NCI-H345 (cell line): ENCODE results near the gene CCDC73.

Experiments
- DNase-seq: peaks from one replicate; lab custom pipeline; 2025; lab: John Stamatoyannopoulos, UW

Gene CCDC73

GRCh38 chr11:32586576-32587190 lies 207.8 kb downstream of the CCDC73 start:
- no peak for DNase-seq

- no peak for DNase-seq
These were observed 209.5 kb downstream of the CCDC73 start for GRCh38 chr11:32584921-32585320.

- peak; percentile 95 for DNase-seq
These were observed 210.8 kb downstream of the CCDC73 start, which contains the start of gene EIF3M for GRCh38 chr11:32583459-32584271. Gene EIF3M, plus strand, starts transcription at chr11:32583831. Its CDS starts 57 bp downstream, at chr11:32583888.

- DNase-seq: no peak
These were observed 212.9 kb downstream of the CCDC73 start for GRCh38 chr11:32581556-32581955.

GRCh38 chr11:32580967-32581366 lies 213.5 kb downstream of the CCDC73 start:
- no peak for DNase-seq

GRCh38 chr11:32576456-32576855 lies 218.0 kb downstream of the CCDC73 start:
- DNase-seq: no peak

GRCh38 chr11:32575070-32575469 lies 219.4 kb downstream of the CCDC73 start:
- no peak for DNase-seq

GRCh38 chr11:32574421-32574820 lies 220.0 kb downstream of the CCDC73 start:
- no peak for DNase-seq

GRCh38 chr11:32573228-32573627 lies 221.2 kb downstream of the CCDC73 start:
- no peak for DNase-seq

- no peak for DNase-seq
These were observed 223.4 kb downstream of the CCDC73 start for GRCh38 chr11:32571039-32571438.

GRCh38 chr11:32569313-32569881 lies 225.1 kb downstream of the CCDC73 start:
- no peak for DNase-seq

GRCh38 chr11:32567154-32567553 lies 227.3 kb downstream of the CCDC73 start:
- no peak for DNase-seq

- no peak for DNase-seq
These were observed 227.9 kb downstream of the CCDC73 start for GRCh38 chr11:32566517-32566916.

GRCh38 chr11:32563600-32563959 lies 230.9 kb downstream of the CCDC73 start:
- DNase-seq: no peak

- DNase-seq: no peak
These were observed 231.4 kb downstream of the CCDC73 start for GRCh38 chr11:32562839-32563599.

GRCh38 chr11:32561835-32562234 lies 232.6 kb downstream of the CCDC73 start:
- no peak for DNase-seq

GRCh38 chr11:32555895-32556294 lies 238.6 kb downstream of the CCDC73 start:
- no peak for DNase-seq

GRCh38 chr11:32555091-32555490 lies 239.4 kb downstream of the CCDC73 start:
- no peak for DNase-seq
